K562 (cell line): ENCODE measurements around the gene CDKN2AIP. TPM values are rescaled to one million over a fixed set of nuclear protein-coding genes. Genes with fewer than 3 reads are reported as not detected.

Source experiments
- DACH1 ChIP-seq: fragments of 450-650 bp; IDR thresholded peaks from 2 replicates; pipeline ENCODE4 v1.6.1; 2018; ENCODE audit not compliant: partially characterized antibody
- NONO ChIP-seq, 2 experiments: fragments of 200-400 bp in 1 of 2; fragments of 450-650 bp in 1 of 2; formaldehyde crosslinking in 1 of 2; IDR thresholded peaks; 2 replicates each; pipeline ENCODE4 v1.6.1; 2017; ENCODE audit warnings: low read depth in 2 of 2, mild to moderate bottlenecking in 2 of 2, moderate library complexity in 2 of 2, low read length in 1 of 2
- RAD51 ChIP-seq: fragments of 450-650 bp; IDR thresholded peaks from 2 replicates; pipeline ENCODE4 v1.7.1; 2016; ENCODE audit warnings: low read depth, mild to moderate bottlenecking, borderline replicate concordance
- TAF1 ChIP-seq: IDR thresholded peaks from 2 replicates; pipeline ENCODE4 v1.6.1; 2011; ENCODE audit warnings: mild to moderate bottlenecking, low read length, moderate library complexity; ENCODE audit not compliant: insufficient read depth, control insufficient read depth, severe bottlenecking; ENCODE audit errors: extremely low read depth
- UBTF ChIP-seq, 2 experiments: IDR thresholded peaks; 2 replicates each; pipeline ENCODE4 v1.6.1; 2012; ENCODE audit warnings: improper control_type of control experiment in 2 of 2, low read depth in 2 of 2, low read length in 2 of 2, borderline replicate concordance in 1 of 2
- VEZF1 ChIP-seq: fragments of 200-800 bp; sonication (Bioruptor generic); IDR thresholded peaks from 2 replicates; pipeline ENCODE4 v1.6.1; 2017; ENCODE audit warnings: missing genetic modification characterization, missing compliant biosample characterization
- ZFX ChIP-seq: sonication (generic); formaldehyde crosslinking; IDR thresholded peaks from 2 replicates; pipeline ENCODE4 v1.8.0; 2022; ENCODE audit warnings: mild to moderate bottlenecking, missing genetic modification reagents, moderate library complexity
- ZNF280A ChIP-seq: fragments of 450-650 bp; IDR thresholded peaks from 2 replicates; pipeline ENCODE4 v1.6.1; 2018; ENCODE audit warnings: mild to moderate bottlenecking, low read depth; ENCODE audit not compliant: partially characterized antibody
- ZNF609 ChIP-seq: sonication (generic); formaldehyde crosslinking; IDR thresholded peaks from 2 replicates; pipeline ENCODE4 v1.8.1; 2023; ENCODE audit warnings: missing genetic modification reagents, mild to moderate bottlenecking, borderline replicate concordance
- ZNF77 ChIP-seq: fragments of 250-450 bp; sonication (Bioruptor Pico); IDR thresholded peaks from 2 replicates; pipeline ENCODE4 v1.5.0; 2020
- polyA plus RNA-seq, 8 experiments: library from polyadenylated mRNA; depleted of rRNA in 4 of 8; stranded (reverse) in 5 of 8; unstranded in 3 of 8; fragments of >200 nt; fragmentation: Nextera tagmentation in 2 of 8; fragmentation: Illumina TruSeq in 1 of 8; extraction: Ambion mirVana in 2 of 8; extraction: Trizol in 1 of 8; gene quantifications; 2 replicates each; pipeline versions ENCODE4 v1.2.1 to v1.2.3, GENCODE V29; 2011 to 2014; ENCODE audit warnings: inconsistent platforms in 1 of 8, missing spikeins in 1 of 8
- total RNA-seq, 7 experiments: library from RNA; depleted of rRNA in 6 of 7; stranded (reverse); fragments of >200 nt in 6 of 7; fragmentation: Illumina TruSeq in 2 of 7; extraction: Trizol in 2 of 7; gene quantifications; 2 replicates each; pipeline versions ENCODE4 v1.2.1 to v1.2.3, GENCODE V29; 2011 to 2021; ENCODE audit warnings: low replicate concordance in 1 of 7

CDKN2AIP gene
- total and polyA plus RNA-seq, 9 of the 15 experiments (the other 6 are each of a cell fraction or from before 2014, with no cell fraction given), result 5.9 to 22.0 (median 19.7) TPM

GRCh38 chr4:183398298-183399125 is 45.9 kb upstream of the CDKN2AIP start (continued):
- no peak for TF ChIP-seq ZNF280A
- TF ChIP-seq TAF1, result peak; percentile 61
- peak; percentile 81 for TF ChIP-seq ZFX (CRISPR knock-in tag)
- no peak; a peak in 1 of 4 replicates for TF ChIP-seq NONO (IDR thresholded peaks at IDR 0.05; ENCODE audit: low read depth in 2 of 2, low read length in 1 of 2)
- no peak for TF ChIP-seq ZNF77 (CRISPR knock-in tag)
- TF ChIP-seq RAD51, result peak; percentile 55
- peak; percentile 42 to 69; a peak in 1 of 4 replicates for TF ChIP-seq UBTF (IDR thresholded peaks at IDR 0.05; ENCODE audit: borderline replicate concordance in 1 of 2, low read depth in 2 of 2, low read length in 2 of 2)
- no peak for TF ChIP-seq DACH1
- TF ChIP-seq ZNF609 (CRISPR knock-in tag), result no peak
- peak; percentile 61 for TF ChIP-seq VEZF1
